ENCODE data around the gene SLC26A9. TPM values are rescaled to one million over a fixed set of nuclear protein-coding genes. Genes with fewer than 3 reads are reported as not detected.

The SLC26A9 gene
- total and polyA plus RNA-seq, 9 of the 15 experiments (the other 6 are each of a cell fraction or from before 2014, with no cell fraction given): 0.03 TPM; not detected in 8

DNA sequence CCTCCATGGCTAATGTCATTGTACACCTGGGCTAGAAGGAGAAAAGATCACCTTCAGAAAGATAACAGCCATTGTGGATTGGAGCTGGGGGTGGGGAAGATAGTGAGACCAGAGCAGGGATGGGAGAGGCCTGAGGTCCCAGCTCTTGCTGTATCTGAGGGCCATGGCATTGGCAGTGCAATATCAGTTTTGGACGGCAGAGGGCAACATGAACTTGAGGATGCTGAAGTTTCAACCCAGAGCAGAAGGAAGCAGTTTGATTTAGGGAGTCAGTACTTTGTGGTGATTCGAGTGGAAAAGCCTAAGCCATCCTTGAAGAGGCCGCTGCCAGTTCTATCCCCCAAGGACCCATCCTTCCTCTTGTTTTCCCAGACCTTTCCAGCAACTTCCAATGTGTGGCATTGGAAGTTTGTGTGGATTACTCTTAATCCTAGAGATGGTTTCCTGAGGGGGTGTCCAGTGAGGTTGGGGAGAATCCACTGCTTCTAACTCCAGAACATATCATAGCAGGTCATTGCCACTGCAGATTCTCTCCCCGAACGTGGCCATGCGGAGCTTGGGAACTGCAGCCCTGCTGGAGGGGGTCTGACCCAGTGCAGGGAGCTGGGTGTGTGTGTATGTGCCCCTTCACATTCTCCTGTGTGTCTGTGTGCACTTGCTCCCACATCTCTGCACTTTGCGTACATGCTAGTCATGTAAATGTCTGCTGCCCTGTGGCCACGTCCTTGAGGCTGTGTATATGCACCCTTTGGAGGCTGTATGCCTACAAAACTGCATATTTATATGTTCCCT is 24.1 kb downstream of the SLC26A9 start (continued):
- TF ChIP-seq, protein P1, sequence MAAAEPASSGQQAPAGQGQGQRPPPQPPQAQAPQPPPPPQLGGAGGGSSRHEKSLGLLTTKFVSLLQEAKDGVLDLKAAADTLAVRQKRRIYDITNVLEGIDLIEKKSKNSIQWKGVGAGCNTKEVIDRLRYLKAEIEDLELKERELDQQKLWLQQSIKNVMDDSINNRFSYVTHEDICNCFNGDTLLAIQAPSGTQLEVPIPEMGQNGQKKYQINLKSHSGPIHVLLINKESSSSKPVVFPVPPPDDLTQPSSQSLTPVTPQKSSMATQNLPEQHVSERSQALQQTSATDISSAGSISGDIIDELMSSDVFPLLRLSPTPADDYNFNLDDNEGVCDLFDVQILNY (CRISPR knock-in tag; IDR thresholded peaks at IDR 0.05): no peak
- no peak for TF ChIP-seq JUNB (CRISPR knock-in tag; conservative IDR thresholded peaks at IDR 0.05)
- TF ChIP-seq ZNF696 (CRISPR knock-in tag; conservative IDR thresholded peaks at IDR 0.05): no peak
- no peak for TF ChIP-seq NBN (IDR thresholded peaks at IDR 0.05; ENCODE audit: low read depth)
- no peak for TF ChIP-seq ZFP36 (IDR thresholded peaks at IDR 0.05; ENCODE audit: low read depth, low read length, partially characterized antibody)
- 0 out of 2 replicates have a peak, but pooled peaks have one; percentile 12 for TF ChIP-seq CTBP1 (IDR thresholded peaks at IDR 0.05; ENCODE audit: borderline replicate concordance)
- peak; percentile 54; the same call in 1 of the 2 replicates for TF ChIP-seq HDGF (IDR thresholded peaks at IDR 0.05)
- TF ChIP-seq RCOR1 (IDR thresholded peaks at IDR 0.05; ENCODE audit: borderline replicate concordance in 1 of 2, low read depth in 2 of 2, low read length in 2 of 2): peak in 1 of 2 experiments; percentile 80; a peak in 2 of 4 replicates
- TF ChIP-seq, protein P2, sequence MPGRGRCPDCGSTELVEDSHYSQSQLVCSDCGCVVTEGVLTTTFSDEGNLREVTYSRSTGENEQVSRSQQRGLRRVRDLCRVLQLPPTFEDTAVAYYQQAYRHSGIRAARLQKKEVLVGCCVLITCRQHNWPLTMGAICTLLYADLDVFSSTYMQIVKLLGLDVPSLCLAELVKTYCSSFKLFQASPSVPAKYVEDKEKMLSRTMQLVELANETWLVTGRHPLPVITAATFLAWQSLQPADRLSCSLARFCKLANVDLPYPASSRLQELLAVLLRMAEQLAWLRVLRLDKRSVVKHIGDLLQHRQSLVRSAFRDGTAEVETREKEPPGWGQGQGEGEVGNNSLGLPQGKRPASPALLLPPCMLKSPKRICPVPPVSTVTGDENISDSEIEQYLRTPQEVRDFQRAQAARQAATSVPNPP (IDR thresholded peaks at IDR 0.05; ENCODE audit: borderline replicate concordance, insufficient read depth, insufficient read length): no peak
- TF ChIP-seq TEAD1 (CRISPR knock-in tag; IDR thresholded peaks at IDR 0.05): peak in 1 of 2 experiments; percentile 52; a peak in 1 of 4 replicates
- TF ChIP-seq, protein P3, sequence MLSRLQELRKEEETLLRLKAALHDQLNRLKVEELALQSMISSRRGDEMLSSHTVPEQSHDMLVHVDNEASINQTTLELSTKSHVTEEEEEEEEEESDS (CRISPR knock-in tag; IDR thresholded peaks at IDR 0.05): no peak
- no peak for TF ChIP-seq CREBBP (IDR thresholded peaks at IDR 0.05; ENCODE audit: low read depth, low read length)
- TF ChIP-seq, protein P4, sequence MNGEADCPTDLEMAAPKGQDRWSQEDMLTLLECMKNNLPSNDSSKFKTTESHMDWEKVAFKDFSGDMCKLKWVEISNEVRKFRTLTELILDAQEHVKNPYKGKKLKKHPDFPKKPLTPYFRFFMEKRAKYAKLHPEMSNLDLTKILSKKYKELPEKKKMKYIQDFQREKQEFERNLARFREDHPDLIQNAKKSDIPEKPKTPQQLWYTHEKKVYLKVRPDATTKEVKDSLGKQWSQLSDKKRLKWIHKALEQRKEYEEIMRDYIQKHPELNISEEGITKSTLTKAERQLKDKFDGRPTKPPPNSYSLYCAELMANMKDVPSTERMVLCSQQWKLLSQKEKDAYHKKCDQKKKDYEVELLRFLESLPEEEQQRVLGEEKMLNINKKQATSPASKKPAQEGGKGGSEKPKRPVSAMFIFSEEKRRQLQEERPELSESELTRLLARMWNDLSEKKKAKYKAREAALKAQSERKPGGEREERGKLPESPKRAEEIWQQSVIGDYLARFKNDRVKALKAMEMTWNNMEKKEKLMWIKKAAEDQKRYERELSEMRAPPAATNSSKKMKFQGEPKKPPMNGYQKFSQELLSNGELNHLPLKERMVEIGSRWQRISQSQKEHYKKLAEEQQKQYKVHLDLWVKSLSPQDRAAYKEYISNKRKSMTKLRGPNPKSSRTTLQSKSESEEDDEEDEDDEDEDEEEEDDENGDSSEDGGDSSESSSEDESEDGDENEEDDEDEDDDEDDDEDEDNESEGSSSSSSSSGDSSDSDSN (IDR thresholded peaks at IDR 0.05; ENCODE audit: borderline replicate concordance in 1 of 2, low read depth in 2 of 2, low read length in 2 of 2): no peak
- peak; percentile 96 to 99 for TF ChIP-seq RAD21 (CRISPR knock-in tag; conservative IDR thresholded peaks at IDR 0.05 in 1 of 2, IDR thresholded peaks at IDR 0.05 in 1 of 2)
- no peak for TF ChIP-seq SAFB2 (IDR thresholded peaks at IDR 0.05; ENCODE audit: borderline replicate concordance, low read depth, low read length, severe bottlenecking)
- peak; percentile 69; the same call in 1 of the 2 replicates for TF ChIP-seq SMARCA5 (IDR thresholded peaks at IDR 0.05)
- TF ChIP-seq CREB1 (IDR thresholded peaks at IDR 0.05): no peak
- 0 out of 2 replicates have a peak, but pooled peaks have one; percentile 36 for TF ChIP-seq CREB1 (CRISPR knock-in tag; IDR thresholded peaks at IDR 0.05)
- TF ChIP-seq PML (IDR thresholded peaks at IDR 0.05; ENCODE audit: low read length): no peak
- TF ChIP-seq, protein P5, sequence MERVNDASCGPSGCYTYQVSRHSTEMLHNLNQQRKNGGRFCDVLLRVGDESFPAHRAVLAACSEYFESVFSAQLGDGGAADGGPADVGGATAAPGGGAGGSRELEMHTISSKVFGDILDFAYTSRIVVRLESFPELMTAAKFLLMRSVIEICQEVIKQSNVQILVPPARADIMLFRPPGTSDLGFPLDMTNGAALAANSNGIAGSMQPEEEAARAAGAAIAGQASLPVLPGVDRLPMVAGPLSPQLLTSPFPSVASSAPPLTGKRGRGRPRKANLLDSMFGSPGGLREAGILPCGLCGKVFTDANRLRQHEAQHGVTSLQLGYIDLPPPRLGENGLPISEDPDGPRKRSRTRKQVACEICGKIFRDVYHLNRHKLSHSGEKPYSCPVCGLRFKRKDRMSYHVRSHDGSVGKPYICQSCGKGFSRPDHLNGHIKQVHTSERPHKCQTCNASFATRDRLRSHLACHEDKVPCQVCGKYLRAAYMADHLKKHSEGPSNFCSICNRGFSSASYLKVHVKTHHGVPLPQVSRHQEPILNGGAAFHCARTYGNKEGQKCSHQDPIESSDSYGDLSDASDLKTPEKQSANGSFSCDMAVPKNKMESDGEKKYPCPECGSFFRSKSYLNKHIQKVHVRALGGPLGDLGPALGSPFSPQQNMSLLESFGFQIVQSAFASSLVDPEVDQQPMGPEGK (CRISPR knock-in tag; IDR thresholded peaks at IDR 0.05; ENCODE audit: borderline replicate concordance): no peak
